ENCODE measurements around the gene TPD52L2.

TPD52L2 gene

GRCh38 chr20:63885264-63886053, 20.4 kb downstream of the TPD52L2 start:
- H3K23ac ChIP-seq (ENCODE audit: low read length in 2 of 2), result no peak overlapping the region
- H3K4ac ChIP-seq (ENCODE audit: low read depth in 1 of 2, low read length in 2 of 2), result no peak overlapping the region
- H3K27me3 ChIP-seq (ENCODE audit: control insufficient read depth in 1 of 2, insufficient read depth in 1 of 2, low read length in 2 of 2), result no peaks in the 10 kb centered on the region
- H2BK120ac ChIP-seq (ENCODE audit: low read depth, low read length), result no peak overlapping the region
- H3K9me3 ChIP-seq (ENCODE audit: control insufficient read depth, low read length), result no peaks in the 10 kb centered on the region
- no peak overlapping the region for H2BK15ac ChIP-seq (ENCODE audit: low read depth, poor library complexity, severe bottlenecking)
- H3K4me3 ChIP-seq (ENCODE audit: insufficient read depth in 1 of 2, low read depth in 1 of 2, low read length in 2 of 2), result no peak overlapping the region
- no peak overlapping the region for H3K27ac ChIP-seq (ENCODE audit: low read length, poor library complexity, severe bottlenecking)
- H2BK12ac ChIP-seq (ENCODE audit: low read length in 2 of 2), result no peak overlapping the region
- H3K79me1 ChIP-seq (replicated peaks; ENCODE audit: low read length, poor library complexity, severe bottlenecking), result peaks cover 49% of the 10 kb centered on the region
- no peak overlapping the region for H4K91ac ChIP-seq (ENCODE audit: low read length)
- H3K36me3 ChIP-seq (ENCODE audit: control insufficient read depth in 1 of 2, insufficient read depth in 2 of 2, low read depth in 1 of 2, low read length in 2 of 2), result peaks cover 86 to 88% of the 10 kb centered on the region in 2 experiments
- H4K8ac ChIP-seq (ENCODE audit: low read length), result no peak overlapping the region
- 94% methylated on average over 26 of the region's 27 CpGs for WGBS
- H2AK5ac ChIP-seq (ENCODE audit: low read length, severe bottlenecking), result no peak overlapping the region
- no peak overlapping the region for H2AFZ ChIP-seq (ENCODE audit: low read depth, low read length)
- H3K9ac ChIP-seq (ENCODE audit: low read length), result no peak overlapping the region
- H2BK5ac ChIP-seq (ENCODE audit: low read depth, low read length, poor library complexity, severe bottlenecking), result no peak overlapping the region
- no peak overlapping the region for H3K14ac ChIP-seq (ENCODE audit: low read length in 2 of 2)
- no peak overlapping the region for H3K4me2 ChIP-seq (ENCODE audit: low read length, poor library complexity, severe bottlenecking)
- no peak overlapping the region for H3K18ac ChIP-seq (ENCODE audit: low read depth in 1 of 2, low read length in 2 of 2)
- peaks cover 6% of the 10 kb centered on the region for H3K4me1 ChIP-seq (ENCODE audit: control insufficient read depth, insufficient read depth, low read depth, low read length)
- no peak for DNase-seq

- Histone ChIP-seq H3K9me3 (ENCODE audit: control insufficient read depth, low read length) (no peaks in the 10 kb centered on the region), H4K91ac (ENCODE audit: low read length) (no peak overlapping the region), H2BK120ac (ENCODE audit: low read depth, low read length) (no peak overlapping the region), H2AFZ (ENCODE audit: low read depth, low read length) (no peak overlapping the region), H3K9ac (ENCODE audit: low read length) (no peak overlapping the region), H3K27me3 (ENCODE audit: control insufficient read depth in 1 of 2, insufficient read depth in 1 of 2, low read length in 2 of 2) (no peaks in the 10 kb centered on the region), H3K4me2 (ENCODE audit: low read length, poor library complexity, severe bottlenecking) (no peak overlapping the region), H3K79me1 (replicated peaks; ENCODE audit: low read length, poor library complexity, severe bottlenecking) (peaks cover 47% of the 10 kb centered on the region), H2AK5ac (ENCODE audit: low read length, severe bottlenecking) (no peak overlapping the region), H3K23ac (ENCODE audit: low read length in 2 of 2) (no peak overlapping the region), H2BK15ac (ENCODE audit: low read depth, poor library complexity, severe bottlenecking) (no peak overlapping the region), H3K14ac (ENCODE audit: low read length in 2 of 2) (no peak overlapping the region), H3K4ac (ENCODE audit: low read depth in 1 of 2, low read length in 2 of 2) (no peak overlapping the region), H4K8ac (ENCODE audit: low read length) (no peak overlapping the region), H3K36me3 (ENCODE audit: control insufficient read depth in 1 of 2, insufficient read depth in 2 of 2, low read depth in 1 of 2, low read length in 2 of 2) (peaks cover 90 to 91% of the 10 kb centered on the region in 2 experiments), H2BK5ac (ENCODE audit: low read depth, low read length, poor library complexity, severe bottlenecking) (no peak overlapping the region), H2BK12ac (ENCODE audit: low read length in 2 of 2) (no peak overlapping the region), H3K18ac (ENCODE audit: low read depth in 1 of 2, low read length in 2 of 2) (no peak overlapping the region), H3K27ac (ENCODE audit: low read length, poor library complexity, severe bottlenecking) (no peak overlapping the region), H3K4me1 (ENCODE audit: control insufficient read depth, insufficient read depth, low read depth, low read length) (peaks cover 4% of the 10 kb centered on the region), H3K4me3 (ENCODE audit: insufficient read depth in 1 of 2, low read depth in 1 of 2, low read length in 2 of 2) (no peak overlapping the region)
- 98% methylated on average over 14 of the region's 14 CpGs for WGBS
- no peak for DNase-seq
Observed at GRCh38 chr20:63886054-63886419, 21.0 kb downstream of the TPD52L2 start.

GRCh38 chr20:63886921-63887320, 21.9 kb downstream of the TPD52L2 start:
- Histone ChIP-seq H3K9ac (ENCODE audit: low read length) (no peak overlapping the region), H2BK15ac (ENCODE audit: low read depth, poor library complexity, severe bottlenecking) (no peak overlapping the region), H3K14ac (ENCODE audit: low read length in 2 of 2) (no peak overlapping the region), H2BK5ac (ENCODE audit: low read depth, low read length, poor library complexity, severe bottlenecking) (no peak overlapping the region), H2AK5ac (ENCODE audit: low read length, severe bottlenecking) (no peak overlapping the region), H3K4me2 (ENCODE audit: low read length, poor library complexity, severe bottlenecking) (no peak overlapping the region), H3K36me3 (ENCODE audit: control insufficient read depth in 1 of 2, insufficient read depth in 2 of 2, low read depth in 1 of 2, low read length in 2 of 2) (peaks cover 90 to 91% of the 10 kb centered on the region in 2 experiments), H3K79me1 (replicated peaks; ENCODE audit: low read length, poor library complexity, severe bottlenecking) (peaks cover 50% of the 10 kb centered on the region), H2BK120ac (ENCODE audit: low read depth, low read length) (no peak overlapping the region), H3K4me1 (ENCODE audit: control insufficient read depth, insufficient read depth, low read depth, low read length) (peaks cover 4% of the 10 kb centered on the region), H3K27me3 (ENCODE audit: control insufficient read depth in 1 of 2, insufficient read depth in 1 of 2, low read length in 2 of 2) (no peaks in the 10 kb centered on the region), H3K23ac (ENCODE audit: low read length in 2 of 2) (no peak overlapping the region), H4K8ac (ENCODE audit: low read length) (no peak overlapping the region), H3K9me3 (ENCODE audit: control insufficient read depth, low read length) (no peaks in the 10 kb centered on the region), H3K18ac (ENCODE audit: low read depth in 1 of 2, low read length in 2 of 2) (no peak overlapping the region), H3K4ac (ENCODE audit: low read depth in 1 of 2, low read length in 2 of 2) (no peak overlapping the region), H4K91ac (ENCODE audit: low read length) (no peak overlapping the region), H2BK12ac (ENCODE audit: low read length in 2 of 2) (no peak overlapping the region), H3K27ac (ENCODE audit: low read length, poor library complexity, severe bottlenecking) (no peak overlapping the region), H2AFZ (ENCODE audit: low read depth, low read length) (no peak overlapping the region), H3K4me3 (ENCODE audit: insufficient read depth in 1 of 2, low read depth in 1 of 2, low read length in 2 of 2) (no peak overlapping the region)
- DNase-seq, result no peak
- 98% methylated on average over 11 of the region's 11 CpGs for WGBS

DNA sequence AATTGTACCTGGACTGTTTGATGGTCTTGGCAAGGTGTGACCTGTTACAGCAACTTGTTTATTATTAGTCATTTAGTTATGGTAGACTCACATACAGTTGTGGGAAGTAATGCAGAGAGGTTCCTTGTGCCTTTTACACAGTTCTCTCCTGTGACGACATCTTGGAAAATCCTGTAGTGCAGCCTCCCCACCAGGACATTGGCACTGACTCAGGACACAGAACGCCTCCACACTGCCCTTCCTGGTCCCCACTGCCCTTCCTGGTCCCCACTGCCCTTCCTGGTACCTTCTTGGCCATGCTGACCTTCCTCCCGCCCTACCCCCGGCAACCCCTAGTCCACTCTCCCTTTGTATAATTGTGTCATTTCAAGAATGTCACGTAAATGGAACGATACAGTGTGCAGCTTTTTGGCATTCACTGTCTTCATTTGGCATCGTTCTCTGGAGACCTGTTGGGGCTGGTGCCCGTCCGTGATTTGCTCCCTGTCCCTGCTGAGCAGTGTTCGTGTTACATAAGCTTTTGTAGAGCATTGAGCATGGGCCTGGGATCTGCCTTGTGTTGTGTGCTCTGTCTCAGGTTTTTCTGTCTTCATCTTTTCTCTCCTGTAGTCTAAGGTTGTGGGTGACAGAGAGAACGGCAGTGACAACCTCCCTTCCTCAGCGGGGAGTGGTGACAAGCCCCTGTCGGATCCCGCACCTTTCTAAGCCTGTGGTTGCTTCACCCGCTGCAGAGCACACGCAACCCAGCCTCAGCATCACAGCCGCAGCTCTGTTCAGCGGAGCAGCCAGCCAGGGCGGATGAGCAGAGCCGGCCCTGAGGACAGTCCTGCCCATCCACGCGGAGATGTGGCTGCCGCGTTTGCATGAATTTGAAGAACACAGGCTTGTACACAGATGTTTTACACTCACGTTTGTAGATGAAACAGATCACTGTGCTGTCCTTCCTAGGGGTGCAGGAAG, 24.5 kb downstream of the TPD52L2 start:
- no peak overlapping the region for H3K4ac ChIP-seq (ENCODE audit: low read depth in 1 of 2, low read length in 2 of 2)
- no peak overlapping the region for H2BK12ac ChIP-seq (ENCODE audit: low read length in 2 of 2)
- H3K14ac ChIP-seq (ENCODE audit: low read length in 2 of 2), result no peak overlapping the region
- no peaks in the 10 kb centered on the region for H3K9me3 ChIP-seq (ENCODE audit: control insufficient read depth, low read length)
- 95% methylated on average over 25 of the region's 25 CpGs for WGBS
- H3K27ac ChIP-seq (ENCODE audit: low read length, poor library complexity, severe bottlenecking), result no peak overlapping the region
- H3K79me1 ChIP-seq (replicated peaks; ENCODE audit: low read length, poor library complexity, severe bottlenecking), result peaks cover 37% of the 10 kb centered on the region
- peaks cover 9% of the 10 kb centered on the region for H3K4me1 ChIP-seq (ENCODE audit: control insufficient read depth, insufficient read depth, low read depth, low read length)
- H3K4me3 ChIP-seq (ENCODE audit: insufficient read depth in 1 of 2, low read depth in 1 of 2, low read length in 2 of 2), result no peak overlapping the region
- no peak overlapping the region for H3K4me2 ChIP-seq (ENCODE audit: low read length, poor library complexity, severe bottlenecking)
- H3K9ac ChIP-seq (ENCODE audit: low read length), result peak overlapping the region; percentile 14
- no peak overlapping the region for H2BK15ac ChIP-seq (ENCODE audit: low read depth, poor library complexity, severe bottlenecking)
- H4K8ac ChIP-seq (ENCODE audit: low read length), result no peak overlapping the region
- H2AK5ac ChIP-seq (ENCODE audit: low read length, severe bottlenecking), result no peak overlapping the region
- H3K23ac ChIP-seq (ENCODE audit: low read length in 2 of 2), result no peak overlapping the region
- H2BK5ac ChIP-seq (ENCODE audit: low read depth, low read length, poor library complexity, severe bottlenecking), result no peak overlapping the region
- peak overlapping the region; percentile 48 for H4K91ac ChIP-seq (ENCODE audit: low read length)
- no peak overlapping the region for H2BK120ac ChIP-seq (ENCODE audit: low read depth, low read length)
- no peaks in the 10 kb centered on the region for H3K27me3 ChIP-seq (ENCODE audit: control insufficient read depth in 1 of 2, insufficient read depth in 1 of 2, low read length in 2 of 2)
- H3K18ac ChIP-seq (ENCODE audit: low read depth in 1 of 2, low read length in 2 of 2), result no peak overlapping the region
- peaks cover 74 to 75% of the 10 kb centered on the region in 2 experiments for H3K36me3 ChIP-seq (ENCODE audit: control insufficient read depth in 1 of 2, insufficient read depth in 2 of 2, low read depth in 1 of 2, low read length in 2 of 2)
- H2AFZ ChIP-seq (ENCODE audit: low read depth, low read length), result no peak overlapping the region
- DNase-seq, result peak; percentile 58

Data from mesenchymal stem cell (in vitro differentiated cells and primary cell).